Measurements from ENCODE around the gene RNF39.

- TF ChIP-seq CTCF (IDR thresholded peaks at IDR 0.05; ENCODE audit: extremely low read depth in 1 of 2, insufficient read depth in 1 of 2, low read depth in 1 of 2, low read length in 2 of 2): no peak
- TF ChIP-seq MAX (IDR thresholded peaks at IDR 0.05; ENCODE audit: insufficient read depth, insufficient read length): no peak
- no peak for TF ChIP-seq JUN (IDR thresholded peaks at IDR 0.05; ENCODE audit: borderline replicate concordance, insufficient read depth, insufficient read length, low read depth)
- no peak for TF ChIP-seq POLR2AphosphoS5 (IDR thresholded peaks at IDR 0.05; ENCODE audit: insufficient read depth, low read depth, low read length)
Observed at GRCh38 chr6:30093951-30094661, 18.5 kb upstream of the RNF39 start.
